ENCODE measurements around the gene RELN. TPM values are rescaled to one million over a fixed set of nuclear protein-coding genes. Genes with fewer than 3 reads are reported as not detected.
"Not testable (repeated sequence)": the region's sequence is repeated elsewhere in the genome, so short reads cannot be mapped to it uniquely, and the experiment has no call there.

Gene RELN
- total and polyA plus RNA-seq, 2 of the 13 experiments (the other 11 are each of a cell fraction or from before 2014, with no cell fraction given) = 315 to 332 TPM

DNA sequence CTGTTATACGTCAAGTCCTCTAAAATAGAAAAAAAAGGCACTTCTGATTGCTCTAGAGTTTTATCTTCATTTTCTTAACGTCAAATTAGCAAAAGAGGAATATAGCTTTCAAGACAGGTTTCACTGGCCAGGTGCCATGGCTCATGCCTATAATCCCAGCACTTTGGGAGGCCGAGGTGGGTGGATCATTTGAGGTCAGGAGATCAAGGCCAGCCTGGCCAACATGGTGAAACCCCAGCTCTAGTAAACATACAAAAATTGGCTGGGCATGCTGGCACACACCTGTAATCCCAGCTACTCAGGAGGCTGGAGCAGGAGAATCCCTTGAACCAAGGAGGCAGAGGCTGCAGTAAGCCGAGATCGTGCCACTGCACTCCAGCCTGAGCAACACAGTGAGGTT is 173.5 kb downstream of the RELN start:
- peak; percentile 15 for DNase-seq (ENCODE audit: low spot score)
- FAIRE-seq; H3K27ac ChIP-seq (ENCODE audit: extremely low read length, insufficient read depth, low read length); H3K79me2 ChIP-seq (ENCODE audit: insufficient read depth, low read length); H3K9ac ChIP-seq (ENCODE audit: insufficient read depth, low read depth, low read length); intact Hi-C loops (cut with micrococcal nuclease; ENCODE audit: unreplicated experiment); in situ Hi-C loops (cut with HindIII; ENCODE audit: extremely low pct_ligation_motif_present, low pct_unique_long_range_greater_than_20kb); H3K4me3 ChIP-seq (replicated peaks in 1 of 3; ENCODE audit: insufficient read depth in 1 of 3, low read depth in 2 of 3, low read length in 3 of 3); H3K4me2 ChIP-seq (ENCODE audit: low read depth, low read length); ATAC-seq; H3K36me3 ChIP-seq (replicated peaks in 1 of 2; ENCODE audit: control insufficient read depth in 1 of 2, insufficient read depth in 2 of 2, low read length in 2 of 2); BruUV-seq (replicated peaks); H3K27me3 ChIP-seq (ENCODE audit: control insufficient read depth in 1 of 2, insufficient read depth in 2 of 2, low read length in 2 of 2); H2AFZ ChIP-seq (ENCODE audit: low read length); H3K9me3 ChIP-seq (ENCODE audit: low read length); POLR2A ChIA-PET; CTCF ChIA-PET (ENCODE audit: low intra/inter-chr PET ratio, low total read pairs); H4K20me1 ChIP-seq (ENCODE audit: insufficient read depth, low read length): not testable (repeated sequence)
- WGBS (ENCODE audit: low lambda C conversion rate) = 68% methylated on average over 5 of the region's 5 CpGs
- peaks cover 52% of the 10 kb centered on the region for H3K4me1 ChIP-seq (ENCODE audit: insufficient read depth, low read length)
- peak; percentile 27; the same call in 1 of the 2 replicates for TF ChIP-seq GATAD2A (CRISPR knock-in tag; IDR thresholded peaks at IDR 0.05)
- TF ChIP-seq ZNF644 (CRISPR knock-in tag; IDR thresholded peaks at IDR 0.05; ENCODE audit: low read depth) = peak; percentile 56; the same call in 1 of the 2 replicates
- TF ChIP-seq RARA (CRISPR knock-in tag; IDR thresholded peaks at IDR 0.05) = peak; percentile 41
- peak; percentile 66 for TF ChIP-seq NR2F6 (IDR thresholded peaks at IDR 0.05)
- TF ChIP-seq NR2F6 (CRISPR knock-in tag; IDR thresholded peaks at IDR 0.05) = peak; percentile 81
- TF ChIP-seq SALL1 (CRISPR knock-in tag; IDR thresholded peaks at IDR 0.05) = peak; percentile 66
- TF ChIP-seq MED1 (CRISPR knock-in tag; IDR thresholded peaks at IDR 0.05) = peak; percentile 30; the same call in 1 of the 2 replicates
- TF ChIP-seq HOMEZ (CRISPR knock-in tag; IDR thresholded peaks at IDR 0.05; ENCODE audit: low read depth) = peak; percentile 61; the same call in 1 of the 2 replicates
- peak; percentile 84 for TF ChIP-seq ZMYM4 (CRISPR knock-in tag; IDR thresholded peaks at IDR 0.05)
- TF ChIP-seq POGZ (CRISPR knock-in tag; IDR thresholded peaks at IDR 0.05) = peak; percentile 74
- peak; percentile 54 for TF ChIP-seq HNF4A (CRISPR knock-in tag; IDR thresholded peaks at IDR 0.05)
- TF ChIP-seq ZNF609 (CRISPR knock-in tag; IDR thresholded peaks at IDR 0.05; ENCODE audit: borderline replicate concordance) = 0 out of 2 replicates have a peak, but pooled peaks have one; percentile 23
- TF ChIP-seq AGO2 (optimal IDR thresholded peaks at IDR 0.05; ENCODE audit: low read depth, low read length) = peak; percentile 1
- TF ChIP-seq NR2F1 (CRISPR knock-in tag; IDR thresholded peaks at IDR 0.05) = peak; percentile 64 to 70; a peak in 3 of 4 replicates
- peak; percentile 64; the same call in 1 of the 2 replicates for TF ChIP-seq ARID5B (CRISPR knock-in tag; IDR thresholded peaks at IDR 0.05)
